Stimulated activated CD8-positive, alpha-beta memory T cell treated with anti-CD3 and anti-CD28 coated beads, Interleukin-2, amount 100 ng/mL, for 48 hours (primary cell): ENCODE data around the gene CWC22.
"Not testable (repeated sequence)": the region's sequence is repeated elsewhere in the genome, so short reads cannot be mapped to it uniquely, and the experiment has no call there.

Experiments
- DNase-seq, 2 donors: peaks; one replicate each; pipeline ENCODE4 v3.0.0-alpha.2; 2020; ENCODE audit warnings: low read depth in 2 of 2

CWC22 gene

DNA sequence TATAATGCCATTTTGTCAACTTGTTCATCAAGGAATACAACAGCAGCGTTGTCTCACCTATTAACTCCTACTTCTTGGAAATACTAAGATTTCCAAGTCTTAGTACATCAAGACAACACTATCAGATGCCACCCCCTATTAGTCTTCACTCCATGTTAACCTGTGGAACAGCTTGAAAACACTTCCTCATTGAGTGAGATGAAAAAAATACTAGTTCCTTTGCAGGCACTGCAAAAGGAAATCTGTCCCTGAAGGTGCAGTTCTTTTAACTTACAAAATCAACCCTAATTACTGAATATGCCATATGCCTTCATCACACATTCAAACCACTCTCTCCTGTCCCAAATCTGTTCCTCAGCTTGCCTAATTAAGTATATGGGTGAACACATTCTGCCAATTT, 4.0 kb downstream of the CWC22 start:
- no peak for DNase-seq

DNA sequence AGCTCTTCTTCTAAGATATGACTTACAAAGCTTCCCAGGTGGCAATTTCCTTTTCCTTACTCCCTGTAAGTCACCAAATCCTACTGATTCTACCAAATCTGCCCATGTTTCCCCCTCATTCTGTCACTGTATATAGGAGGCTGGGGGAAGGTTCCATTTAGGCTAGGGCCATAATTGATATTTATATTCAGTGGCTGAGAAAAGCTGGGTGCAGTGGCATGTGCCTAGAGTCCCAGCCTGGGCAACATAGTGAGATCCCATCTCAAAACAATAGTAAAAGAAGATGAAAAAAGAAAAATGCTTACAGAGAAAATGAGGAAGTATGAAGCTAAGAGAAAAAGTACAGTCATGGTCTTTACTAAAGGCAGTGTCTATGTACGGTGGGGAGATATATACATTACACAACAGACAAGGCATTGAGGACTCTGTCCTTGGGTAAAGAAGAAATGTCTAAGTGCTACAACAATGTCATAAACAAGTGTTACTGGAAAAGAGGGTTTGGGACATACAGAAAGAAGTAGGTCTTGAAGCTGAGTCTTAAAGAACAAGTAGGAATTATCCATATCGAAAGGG, 4.8 kb downstream of the CWC22 start:
- no peak for DNase-seq

DNA sequence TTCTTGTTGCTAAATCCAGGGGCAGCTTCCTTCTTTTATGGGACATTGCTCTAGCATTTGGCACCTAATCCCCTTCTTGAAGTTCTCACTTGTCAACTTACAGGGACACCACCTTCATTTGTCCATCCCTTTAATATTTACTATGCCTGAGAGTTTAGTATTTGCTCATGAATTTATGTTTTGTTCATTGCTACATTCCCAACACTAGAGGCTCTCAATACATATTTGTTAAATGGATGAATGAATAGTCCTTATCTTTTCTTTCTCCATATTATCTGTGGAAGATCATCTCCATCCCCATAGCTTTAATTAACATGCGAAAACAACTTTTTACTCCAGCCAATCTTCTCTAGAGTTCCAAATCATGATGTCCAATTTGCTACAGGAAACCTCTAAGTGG, 5.4 kb downstream of the CWC22 start:
- DNase-seq: no peak

DNA sequence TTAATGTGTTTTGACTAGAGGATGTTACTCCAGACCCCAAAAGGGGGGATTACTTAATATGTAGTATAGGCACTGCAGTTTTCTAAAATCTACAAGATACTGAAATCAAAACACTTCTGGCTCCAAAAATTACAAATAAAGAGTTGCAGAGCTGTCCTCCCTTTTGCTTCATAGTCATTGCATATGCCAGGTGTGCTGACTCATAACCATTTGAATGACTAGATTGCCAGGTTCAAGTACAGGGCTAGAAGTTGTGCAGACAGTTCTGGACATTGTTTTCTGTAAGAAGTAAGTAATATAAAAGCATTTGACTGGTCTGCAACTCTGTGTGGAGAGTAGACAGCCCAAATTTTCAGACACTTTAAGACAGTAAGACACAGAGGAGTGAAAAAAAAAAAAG, 6.7 kb downstream of the CWC22 start:
- DNase-seq: no peak

DNA sequence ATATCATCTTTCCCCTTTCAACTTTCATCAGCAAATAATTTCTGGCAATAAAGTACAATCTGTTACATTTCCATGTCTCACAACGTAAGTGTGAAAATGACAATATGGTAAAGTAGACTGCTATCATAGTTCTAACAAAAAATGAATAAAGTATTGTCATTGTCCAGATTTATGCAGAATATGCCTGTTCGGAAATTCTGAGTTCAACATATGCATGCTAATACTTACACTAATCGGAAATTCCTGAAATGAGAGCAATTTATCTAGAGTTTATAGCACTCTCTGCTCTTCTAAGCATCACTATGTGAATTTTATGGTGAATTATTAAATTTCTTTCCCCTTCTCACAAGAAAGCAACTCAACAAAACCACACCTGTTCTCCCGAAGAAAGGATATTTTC, 8.1 kb downstream of the CWC22 start:
- DNase-seq: no peak

DNA sequence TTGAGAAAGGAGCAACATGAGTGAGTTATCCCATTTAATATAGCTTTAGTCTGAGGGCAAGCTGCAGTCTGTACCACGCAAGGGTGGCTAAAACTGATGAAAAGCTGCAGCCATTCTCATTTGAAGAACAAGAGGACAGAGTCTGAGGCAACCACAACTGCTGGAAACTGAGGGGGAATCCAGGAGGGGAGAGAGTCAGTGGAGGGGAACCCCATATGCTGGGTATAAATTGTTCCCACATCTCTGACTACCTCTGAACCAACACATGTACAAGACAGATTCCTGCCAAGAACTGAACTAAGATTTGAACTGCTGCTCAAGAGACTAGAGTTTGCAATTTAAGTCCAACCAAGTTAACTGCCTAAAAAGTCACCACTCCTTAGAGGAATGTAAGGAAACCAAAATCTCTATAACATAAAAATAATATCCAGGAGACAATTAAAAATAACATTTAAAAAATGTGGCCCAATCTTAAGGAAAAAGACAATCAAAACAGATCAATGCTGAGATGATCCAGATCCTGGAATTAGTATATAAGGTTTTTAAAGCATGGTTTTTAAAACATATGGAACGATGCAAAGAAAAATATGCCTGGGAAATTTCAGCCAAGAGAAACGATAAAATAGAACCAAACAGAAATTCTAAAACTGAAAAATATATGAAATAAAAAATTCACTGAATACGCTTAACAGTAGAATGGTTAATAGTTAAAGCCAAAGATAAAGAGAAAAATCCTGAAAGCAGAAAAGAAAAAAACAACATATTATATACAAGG, 11.2 kb downstream of the CWC22 start:
- DNase-seq: no peak

DNA sequence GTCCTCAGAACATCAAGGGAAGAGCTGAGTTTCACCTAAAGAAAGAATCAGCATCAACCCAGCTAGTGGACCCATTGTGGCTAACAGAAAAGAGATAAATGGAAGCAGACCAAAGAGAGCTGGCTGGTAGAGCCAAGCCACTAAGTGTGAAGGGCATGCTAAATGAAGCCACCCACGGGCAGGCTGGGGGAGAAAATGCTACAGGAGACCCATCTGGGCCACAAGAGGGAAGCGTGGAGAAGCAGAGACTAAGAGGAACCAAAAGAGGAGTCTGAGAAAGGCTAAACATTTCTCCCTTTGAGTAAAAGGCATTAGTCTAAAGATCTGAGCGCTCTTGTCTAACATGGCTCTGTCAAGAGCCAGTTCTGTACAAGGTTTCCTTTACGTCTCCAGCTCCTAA, 15.8 kb downstream of the CWC22 start:
- DNase-seq: no peak

DNA sequence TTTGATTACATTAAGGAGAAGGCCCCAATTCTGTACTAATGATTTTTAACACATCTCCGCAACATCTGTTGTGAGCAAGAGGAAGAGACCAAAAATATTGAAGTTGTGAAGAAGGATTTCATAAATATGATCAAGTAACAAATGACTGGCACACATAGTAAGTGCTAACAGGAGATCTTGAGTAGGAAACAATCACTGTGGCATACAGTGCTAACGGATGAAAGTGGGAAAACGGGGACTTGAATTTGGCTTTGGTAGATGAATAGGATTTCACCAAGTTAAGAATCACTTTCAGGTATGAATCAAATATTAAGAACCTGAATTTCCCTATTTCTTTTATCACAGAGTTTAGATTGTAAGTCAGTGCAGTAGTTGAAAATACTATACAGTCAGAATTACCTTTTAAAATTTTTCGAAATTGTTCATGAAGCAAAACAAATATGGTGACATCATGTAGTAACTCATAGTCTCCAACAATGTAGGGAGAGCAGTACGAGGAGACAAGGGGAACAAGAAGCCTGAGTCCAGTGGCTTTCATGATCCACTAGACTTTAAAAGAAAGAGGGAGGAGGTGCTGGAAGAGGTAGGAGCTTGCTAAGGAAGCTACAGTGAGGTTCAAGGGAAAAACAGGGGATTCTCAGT, 16.3 kb downstream of the CWC22 start:
- DNase-seq: no peak

DNA sequence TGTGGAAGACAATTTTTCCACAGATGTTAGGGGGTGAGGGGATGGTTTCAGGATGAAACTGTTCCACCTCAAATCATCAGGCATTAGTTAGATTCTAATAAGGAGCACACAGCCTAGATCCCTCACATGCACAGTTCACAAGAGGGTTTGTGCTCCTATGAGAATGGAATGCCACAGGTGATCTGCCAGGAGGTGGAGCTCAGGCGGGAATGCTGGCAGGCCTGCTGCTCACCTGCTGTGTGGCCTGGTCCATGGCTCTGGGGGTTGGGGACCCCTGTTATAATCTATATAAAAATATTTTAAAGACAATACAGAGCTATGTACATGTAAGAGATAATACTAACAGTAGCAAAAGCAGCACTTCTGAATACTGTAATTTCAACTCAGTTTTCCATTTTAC, 19.2 kb downstream of the CWC22 start:
- no peak for DNase-seq

DNA sequence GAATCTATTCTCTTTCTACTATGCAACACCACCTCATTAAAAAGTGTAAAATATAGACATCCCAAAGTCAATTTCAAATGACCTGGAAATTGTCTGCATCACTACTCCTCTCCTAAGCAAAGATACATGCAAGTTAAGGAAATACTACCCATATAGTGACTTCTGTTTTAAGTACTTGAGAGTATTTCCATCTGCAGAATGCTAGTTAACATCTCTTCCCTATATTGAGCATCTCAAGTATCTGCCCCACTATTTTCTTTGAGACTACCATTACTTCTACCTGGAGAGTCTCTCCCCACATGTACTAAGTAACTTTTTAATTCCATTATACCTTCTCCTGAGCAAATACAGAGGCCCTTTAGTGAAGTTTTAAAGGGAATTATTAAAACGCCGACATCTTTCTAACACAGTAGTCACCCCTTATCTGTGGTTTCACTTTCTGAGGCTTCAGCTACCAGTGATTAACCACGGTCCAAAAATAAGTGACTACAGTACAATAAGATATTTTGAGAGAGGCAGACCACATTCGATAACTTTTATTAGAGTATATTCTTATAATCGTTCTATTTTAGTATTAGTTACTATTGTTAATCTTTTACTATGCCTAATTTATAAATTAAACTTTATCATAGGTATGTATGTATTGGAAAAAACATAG, 21.8 kb downstream of the CWC22 start:
- no peak for DNase-seq

DNA sequence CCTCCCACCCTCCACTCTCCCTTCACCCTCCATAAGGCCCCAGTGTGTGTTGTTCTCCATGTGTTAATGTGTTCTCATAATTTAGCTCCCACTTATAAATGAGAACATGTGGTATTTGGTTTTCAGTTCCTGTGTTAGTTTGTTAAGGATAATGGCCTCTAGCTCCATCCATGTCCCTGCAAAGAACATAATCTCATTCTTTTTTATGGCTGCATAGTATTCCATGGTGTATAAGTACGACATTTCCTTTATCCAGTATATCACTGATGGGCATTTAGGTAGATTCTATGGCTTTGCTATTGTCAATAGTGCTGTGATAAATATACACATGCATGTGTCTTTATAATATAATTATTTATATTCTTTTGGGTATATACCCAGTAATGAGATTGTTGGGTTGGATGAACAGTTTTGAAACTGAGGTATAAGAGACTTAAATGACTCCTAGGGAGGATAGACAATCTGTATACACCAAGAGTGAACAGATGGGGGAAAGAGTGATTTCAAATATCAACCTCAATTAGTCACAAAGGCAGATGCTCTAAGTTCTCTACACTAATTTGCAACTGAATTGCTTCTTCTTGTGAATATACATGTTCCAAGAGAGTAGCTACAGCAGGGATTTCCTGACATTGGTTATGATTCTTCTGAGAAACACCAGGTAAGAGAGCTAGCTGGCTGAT, 23.7 kb downstream of the CWC22 start:
- DNase-seq: no peak

DNA sequence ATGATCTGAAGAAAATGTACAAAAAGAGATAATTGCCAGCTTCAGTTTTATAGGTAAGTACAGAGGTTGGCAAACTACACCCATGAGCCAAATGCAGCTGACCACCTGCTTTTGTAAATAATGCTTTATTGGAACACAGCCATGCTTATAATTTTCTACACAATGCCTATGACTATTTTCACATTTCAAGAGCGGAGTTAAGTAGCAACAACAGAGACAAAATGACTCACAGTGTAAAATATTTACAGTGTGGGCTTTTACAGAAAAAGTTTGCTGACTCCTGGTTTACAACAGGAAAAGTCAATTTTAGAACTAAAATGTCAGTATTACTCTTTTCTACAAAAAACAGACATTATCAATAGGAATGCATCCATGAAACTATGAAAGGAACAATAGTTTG, 26.0 kb downstream of the CWC22 start:
- DNase-seq: no peak

DNA sequence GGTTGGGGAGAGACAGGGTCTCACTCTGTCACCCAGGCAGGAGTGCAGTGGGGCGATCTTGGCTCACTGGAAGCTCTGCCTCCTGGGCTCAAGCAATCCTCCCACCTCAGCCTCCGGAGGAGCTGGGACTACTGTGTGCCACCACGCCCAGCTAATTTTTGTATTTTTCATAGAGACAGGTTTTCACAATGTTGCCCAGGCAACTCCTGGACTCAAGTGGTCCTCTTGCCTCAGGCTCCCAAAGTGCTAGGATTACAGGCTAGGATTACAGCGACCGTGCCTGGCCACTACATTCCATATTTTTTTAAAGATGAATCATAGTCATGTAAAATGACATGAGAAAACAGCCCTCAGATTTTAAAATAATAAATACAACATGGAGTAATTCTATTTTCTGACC, 32.3 kb downstream of the CWC22 start:
- no peak for DNase-seq

DNA sequence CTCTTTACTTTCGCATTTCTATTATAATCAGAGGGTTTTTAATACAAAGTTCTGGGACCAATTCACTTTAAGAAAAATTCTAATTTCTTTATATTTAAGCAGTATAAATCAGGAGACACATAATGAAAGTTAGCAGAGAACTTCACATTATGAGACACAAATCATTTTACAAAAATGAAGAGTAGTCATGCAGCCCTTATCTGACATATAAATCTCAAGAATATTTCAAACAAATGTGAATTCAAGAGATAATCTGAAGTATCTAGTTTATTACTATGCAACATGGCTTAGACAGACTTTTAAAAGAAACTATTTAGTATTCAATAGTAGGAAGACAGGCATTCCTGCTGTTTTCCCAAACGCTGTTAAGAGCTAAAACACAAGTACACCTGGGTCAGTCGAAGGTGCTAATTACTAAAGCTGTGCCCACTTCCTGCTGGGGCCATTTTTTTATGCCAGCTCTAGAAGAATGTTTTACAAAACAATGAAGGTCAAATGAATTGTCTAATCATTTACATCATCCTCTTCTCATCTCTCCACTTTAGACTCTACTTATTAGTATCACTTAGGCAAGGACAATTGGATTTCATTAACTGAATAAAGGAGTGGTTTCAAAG, 40.2 kb downstream of the CWC22 start:
- DNase-seq: no peak

DNA sequence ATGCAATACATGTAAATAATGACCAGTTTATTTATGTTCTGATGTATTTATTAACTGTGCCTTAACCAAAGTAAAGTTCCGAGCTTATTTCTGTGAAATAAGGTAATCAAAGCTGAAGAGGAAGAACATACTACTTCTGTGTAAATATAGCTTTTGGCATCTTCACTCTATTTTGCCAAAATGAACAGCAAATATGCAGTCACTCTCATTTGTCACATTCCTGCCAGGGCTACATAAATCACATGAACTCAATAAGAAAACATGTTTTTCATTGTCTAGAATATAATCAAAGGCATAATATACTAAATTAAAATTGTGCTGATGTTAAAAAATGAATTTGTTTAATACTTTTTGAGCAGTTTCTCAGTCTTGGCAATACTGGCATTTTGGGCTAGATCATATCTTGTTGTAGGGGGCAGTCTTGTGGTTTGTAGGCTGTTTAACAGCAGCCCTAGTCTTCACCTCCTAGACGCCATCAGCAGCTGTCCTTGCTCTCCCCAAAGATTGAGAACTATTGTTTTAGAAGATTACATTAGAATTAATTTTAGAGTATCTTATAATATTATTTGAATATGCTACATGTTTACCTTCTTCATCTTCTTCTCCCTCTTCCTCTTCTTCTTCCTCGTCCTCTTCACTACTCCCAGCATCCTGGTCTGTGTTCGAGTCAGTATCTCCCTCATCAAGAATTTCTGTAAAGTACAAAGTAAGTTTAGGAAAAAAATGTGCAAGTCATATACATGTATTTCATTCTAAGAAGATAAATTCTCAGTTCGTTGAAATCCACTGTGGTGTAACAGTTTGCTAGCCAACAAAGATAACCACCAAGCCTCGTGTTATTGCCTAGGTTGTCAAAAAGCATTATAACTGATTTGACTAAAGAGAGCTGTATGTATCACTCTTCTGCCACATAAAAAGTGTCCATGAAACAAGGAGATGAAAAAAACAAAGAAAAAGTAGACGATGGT, 41.5 kb downstream of the CWC22 start:
- DNase-seq: no peak

DNA sequence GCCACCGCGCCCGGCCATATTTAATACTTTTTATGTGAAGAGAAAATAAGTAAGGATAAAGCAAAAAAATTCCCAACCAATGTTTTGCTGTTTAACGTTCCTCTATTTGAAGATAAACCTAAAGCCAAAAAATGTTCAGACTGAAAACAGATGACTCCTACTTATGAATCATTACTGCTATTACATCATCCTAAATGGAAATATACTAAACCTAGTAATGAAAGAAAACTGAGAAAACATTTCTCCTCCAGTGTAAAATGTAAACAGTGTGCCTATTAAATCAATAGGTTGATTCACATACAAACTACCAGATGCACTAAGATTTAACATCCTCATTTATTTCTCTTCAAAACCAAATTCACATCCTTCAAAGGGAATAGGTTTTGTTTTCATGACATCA, 43.5 kb downstream of the CWC22 start:
- DNase-seq: no peak

DNA sequence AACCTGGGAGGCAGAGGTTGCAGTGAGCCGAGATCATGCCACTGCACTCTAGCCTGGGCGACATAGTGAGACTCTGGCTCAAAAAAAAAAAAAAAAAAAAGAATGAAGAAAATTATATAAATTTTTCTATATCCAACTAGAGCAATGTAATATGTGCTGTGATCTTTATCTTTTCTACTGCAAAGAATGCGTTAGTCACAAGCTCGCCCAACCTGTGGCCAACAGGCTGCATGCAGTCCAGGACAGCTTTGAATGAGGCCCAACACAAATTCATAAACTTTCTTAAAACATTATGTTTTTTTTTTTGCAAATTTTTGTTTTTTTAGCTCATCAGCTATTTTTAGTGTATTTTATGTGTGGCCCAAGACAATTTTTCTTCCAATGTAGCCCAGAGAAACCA, 48.8 kb downstream of the CWC22 start:
- not testable (repeated sequence) for DNase-seq

DNA sequence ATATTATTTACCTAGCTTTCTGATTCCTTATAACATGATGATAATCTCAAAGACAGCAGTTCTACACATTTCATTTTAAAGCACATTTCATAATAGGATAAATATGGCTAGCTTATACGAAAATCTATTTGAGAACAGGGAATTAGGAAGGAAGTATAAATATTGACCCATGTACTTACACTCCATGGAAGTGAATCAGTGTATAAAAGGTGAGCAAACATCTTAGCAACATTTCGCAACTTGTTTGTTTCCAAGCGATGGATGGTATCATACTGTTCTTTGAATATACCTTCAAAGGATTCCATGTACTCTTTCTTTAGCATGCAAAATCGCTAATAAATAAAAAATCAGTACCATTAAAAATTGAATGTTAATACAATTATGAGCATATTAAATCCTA, 53.1 kb downstream of the CWC22 start:
- DNase-seq: no peak

DNA sequence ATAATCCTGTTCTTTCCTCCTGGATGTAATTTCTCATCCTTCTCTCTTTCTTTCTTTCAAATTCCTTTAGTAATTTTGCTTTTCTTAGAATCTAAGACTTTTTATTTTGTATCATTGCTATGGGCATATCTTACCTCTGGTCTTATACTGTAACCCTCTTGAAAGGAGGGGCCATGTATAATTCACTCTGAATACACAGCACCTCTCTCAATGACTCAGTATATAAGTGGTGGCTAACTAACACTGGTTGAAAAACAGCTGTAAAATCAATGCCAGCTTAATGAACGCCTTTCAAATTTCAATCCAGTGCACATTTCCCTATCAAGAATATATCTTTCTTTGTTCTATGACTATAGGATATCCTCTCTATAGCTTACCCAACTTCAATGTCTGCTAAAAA, 53.7 kb downstream of the CWC22 start:
- no peak for DNase-seq

DNA sequence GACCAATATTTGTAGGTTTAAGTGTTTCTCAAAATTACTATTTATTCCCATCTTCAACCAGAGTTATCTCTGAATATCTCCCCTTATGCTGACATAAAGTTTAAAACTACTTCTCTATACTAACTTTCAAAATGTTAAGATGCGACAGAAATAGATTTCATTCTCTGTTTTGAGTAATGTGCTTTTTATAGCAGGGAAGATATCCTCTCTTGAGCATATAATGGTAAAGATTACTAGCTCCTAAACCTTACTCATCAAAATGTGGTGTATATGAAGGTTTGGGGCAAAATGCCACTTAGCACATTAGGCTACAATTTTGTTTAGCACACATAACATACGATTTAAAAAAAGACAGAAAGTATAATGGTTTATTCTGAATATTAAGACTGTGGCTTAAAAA, 54.4 kb downstream of the CWC22 start:
- no peak for DNase-seq

DNA sequence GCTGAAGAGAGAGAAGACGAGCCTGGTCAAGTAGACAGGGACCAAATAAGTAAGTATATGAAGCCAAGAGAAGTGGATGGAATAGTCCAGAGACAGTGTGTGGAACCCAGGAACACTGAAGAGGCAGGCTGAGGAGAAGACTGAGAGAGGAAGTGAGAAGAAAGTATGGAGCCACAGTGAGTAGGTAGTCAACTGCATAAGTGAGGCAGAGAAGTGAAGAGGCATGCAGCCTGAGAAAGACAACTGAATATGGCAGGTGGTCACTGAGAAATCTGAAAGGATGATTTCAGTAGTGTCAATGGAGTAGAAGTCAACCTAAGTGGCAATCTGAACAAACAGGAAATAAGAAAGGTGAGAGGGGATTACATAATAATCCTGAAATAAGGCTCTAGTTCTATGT, 55.4 kb downstream of the CWC22 start:
- DNase-seq: no peak
